ENCODE measurements around the gene SPNS2.

The SPNS2 gene

GRCh38 chr17:4514779-4515178 lies 16.1 kb downstream of the SPNS2 start:
- H3K27ac ChIP-seq: no peak overlapping the region
- TF ChIP-seq ZFX (IDR thresholded peaks at IDR 0.05; ENCODE audit: borderline replicate concordance): no peak
- TF ChIP-seq, protein P1, sequence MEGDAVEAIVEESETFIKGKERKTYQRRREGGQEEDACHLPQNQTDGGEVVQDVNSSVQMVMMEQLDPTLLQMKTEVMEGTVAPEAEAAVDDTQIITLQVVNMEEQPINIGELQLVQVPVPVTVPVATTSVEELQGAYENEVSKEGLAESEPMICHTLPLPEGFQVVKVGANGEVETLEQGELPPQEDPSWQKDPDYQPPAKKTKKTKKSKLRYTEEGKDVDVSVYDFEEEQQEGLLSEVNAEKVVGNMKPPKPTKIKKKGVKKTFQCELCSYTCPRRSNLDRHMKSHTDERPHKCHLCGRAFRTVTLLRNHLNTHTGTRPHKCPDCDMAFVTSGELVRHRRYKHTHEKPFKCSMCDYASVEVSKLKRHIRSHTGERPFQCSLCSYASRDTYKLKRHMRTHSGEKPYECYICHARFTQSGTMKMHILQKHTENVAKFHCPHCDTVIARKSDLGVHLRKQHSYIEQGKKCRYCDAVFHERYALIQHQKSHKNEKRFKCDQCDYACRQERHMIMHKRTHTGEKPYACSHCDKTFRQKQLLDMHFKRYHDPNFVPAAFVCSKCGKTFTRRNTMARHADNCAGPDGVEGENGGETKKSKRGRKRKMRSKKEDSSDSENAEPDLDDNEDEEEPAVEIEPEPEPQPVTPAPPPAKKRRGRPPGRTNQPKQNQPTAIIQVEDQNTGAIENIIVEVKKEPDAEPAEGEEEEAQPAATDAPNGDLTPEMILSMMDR (IDR thresholded peaks at IDR 0.05): no peak

- TF ChIP-seq, protein P1 (IDR thresholded peaks at IDR 0.05): no peak
- no peak overlapping the region for H3K27ac ChIP-seq
These were observed 16.8 kb downstream of the SPNS2 start for GRCh38 chr17:4515501-4515900.

DNA sequence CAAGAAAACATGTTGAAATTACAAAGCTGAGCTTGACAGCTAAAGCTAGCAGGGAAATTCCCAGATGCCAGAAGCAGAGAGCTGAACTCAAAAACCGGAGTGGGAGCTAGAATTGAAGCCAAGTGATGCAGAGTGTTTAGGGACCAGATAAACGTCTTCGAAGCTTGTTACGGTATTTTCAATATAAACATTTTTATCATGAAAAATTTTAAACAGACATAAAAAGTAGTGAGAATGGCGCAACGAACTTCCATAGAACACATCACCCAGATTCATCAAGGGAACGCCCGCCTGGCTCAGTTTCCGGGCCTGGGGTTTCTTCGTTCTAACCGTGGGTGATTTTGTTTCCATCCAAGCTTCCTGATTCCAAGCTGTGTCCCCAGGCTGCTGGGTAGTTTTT lies 18.1 kb downstream of the SPNS2 start:
- TF ChIP-seq ZFX (IDR thresholded peaks at IDR 0.05; ENCODE audit: borderline replicate concordance): no peak
- TF ChIP-seq, protein P1 (IDR thresholded peaks at IDR 0.05): no peak
- H3K27ac ChIP-seq: no peak overlapping the region

DNA sequence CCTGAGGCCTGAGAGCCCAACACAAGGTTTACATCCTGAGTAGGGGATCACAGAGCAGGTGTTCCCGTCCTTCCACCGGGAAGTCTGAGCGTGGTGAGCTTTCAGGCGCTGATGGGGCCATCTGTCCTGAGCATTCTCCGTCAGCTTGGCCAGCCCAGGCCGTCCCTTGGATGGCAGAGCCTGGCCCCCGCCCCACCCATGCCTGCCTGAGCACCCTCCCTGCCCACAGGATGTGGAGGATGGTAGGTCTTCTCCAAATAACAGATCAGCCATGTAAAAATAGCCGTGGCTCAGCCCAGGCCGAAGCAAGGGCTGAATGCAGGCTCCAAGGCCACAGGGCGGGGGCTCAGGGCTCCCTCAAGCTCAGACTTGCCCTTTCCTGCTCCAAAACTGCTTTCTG lies 20.2 kb downstream of the SPNS2 start:
- H3K27ac ChIP-seq: no peak overlapping the region
- TF ChIP-seq, protein P1 (IDR thresholded peaks at IDR 0.05): no peak
- TF ChIP-seq ZFX (IDR thresholded peaks at IDR 0.05; ENCODE audit: borderline replicate concordance): no peak

GRCh38 chr17:4519361-4519788 lies 20.7 kb downstream of the SPNS2 start:
- H3K27ac ChIP-seq: no peak overlapping the region
- no peak for TF ChIP-seq ZFX (IDR thresholded peaks at IDR 0.05; ENCODE audit: borderline replicate concordance)
- TF ChIP-seq, protein P1 (IDR thresholded peaks at IDR 0.05): no peak

- TF ChIP-seq, protein P1 (IDR thresholded peaks at IDR 0.05): no peak
- no peak for TF ChIP-seq ZFX (IDR thresholded peaks at IDR 0.05; ENCODE audit: borderline replicate concordance)
- H3K27ac ChIP-seq: no peak overlapping the region
These were observed 21.6 kb downstream of the SPNS2 start for GRCh38 chr17:4520060-4520893.

- TF ChIP-seq, protein P1 (IDR thresholded peaks at IDR 0.05): no peak
- no peak for TF ChIP-seq ZFX (IDR thresholded peaks at IDR 0.05; ENCODE audit: borderline replicate concordance)
- H3K27ac ChIP-seq: no peak overlapping the region
These were observed 22.4 kb downstream of the SPNS2 start for GRCh38 chr17:4520894-4521600.

Measured in 22Rv1 (cell line).